Parathyroid adenoma (tissue), 2 donors: ENCODE measurements around the gene C6orf15.

Experiments
- H2AFZ ChIP-seq: fragments of 300-600 bp; sonication (generic); one replicate; pipeline ENCODE4 v1.7.0; 2017; ENCODE audit warnings: antibody characterized with exemption, mild to moderate bottlenecking
- H3K27ac ChIP-seq: fragments of 300-600 bp; sonication (generic); one replicate; pipeline ENCODE4 v1.7.0; 2017
- H3K27me3 ChIP-seq: fragments of 300-600 bp; sonication (generic); one replicate; pipeline ENCODE4 v1.7.0; 2017; ENCODE audit warnings: low read length; ENCODE audit not compliant: control insufficient read depth, insufficient read depth
- H3K36me3 ChIP-seq: fragments of 300-600 bp; sonication (generic); one replicate; pipeline ENCODE4 v1.7.0; 2017; ENCODE audit warnings: low read length; ENCODE audit not compliant: control insufficient read depth, insufficient read depth
- H3K4me1 ChIP-seq: fragments of 300-600 bp; sonication (generic); one replicate; pipeline ENCODE4 v1.7.0; 2017; ENCODE audit warnings: control low read depth
- H3K4me2 ChIP-seq: fragments of 300-600 bp; sonication (generic); one replicate; pipeline ENCODE4 v1.7.0; 2017; ENCODE audit warnings: low read length
- H3K4me3 ChIP-seq: fragments of 300-600 bp; sonication (generic); one replicate; pipeline ENCODE4 v1.7.0; 2017; ENCODE audit warnings: low read depth, low read length
- H3K79me2 ChIP-seq: fragments of 300-600 bp; sonication (generic); one replicate; pipeline ENCODE4 v1.7.0; 2017; ENCODE audit warnings: control low read depth
- H3K9ac ChIP-seq: fragments of 300-600 bp; sonication (generic); one replicate; pipeline ENCODE4 v1.7.0; 2017; ENCODE audit warnings: mild to moderate bottlenecking
- H3K9me3 ChIP-seq: fragments of 300-600 bp; sonication (generic); one replicate; pipeline ENCODE4 v1.7.0; 2017; ENCODE audit warnings: low read length; ENCODE audit not compliant: control insufficient read depth
- CTCF ChIP-seq: fragments of 300-600 bp; sonication (generic); IDR thresholded peaks from one replicate; pipeline ENCODE4 v1.7.0; 2017; ENCODE audit warnings: antibody characterized with exemption, mild to moderate bottlenecking
- donor health status: primary hyperparathyroidism.

C6orf15 gene

GRCh38 chr6:31111712-31112111 is 663 bp downstream of the C6orf15 start:
- no peak overlapping the region for H3K27ac ChIP-seq
- no peak for TF ChIP-seq CTCF
- H3K9ac ChIP-seq, result no peak overlapping the region
- H3K4me3 ChIP-seq, result no peak overlapping the region
- peaks cover 21% of the 10 kb centered on the region for H3K4me1 ChIP-seq
- no peaks in the 10 kb centered on the region for H3K27me3 ChIP-seq
- H3K79me2 ChIP-seq, result no peaks in the 10 kb centered on the region
- no peak overlapping the region for H3K4me2 ChIP-seq
- no peak overlapping the region for H2AFZ ChIP-seq
- H3K9me3 ChIP-seq, result no peaks in the 10 kb centered on the region
- H3K36me3 ChIP-seq, result no peaks in the 10 kb centered on the region

- no peak for TF ChIP-seq CTCF
- Histone ChIP-seq H2AFZ (no peak overlapping the region), H3K4me2 (no peak overlapping the region), H3K27me3 (no peaks in the 10 kb centered on the region), H3K9ac (no peak overlapping the region), H3K4me3 (no peak overlapping the region), H3K36me3 (no peaks in the 10 kb centered on the region), H3K4me1 (peaks cover 21% of the 10 kb centered on the region), H3K27ac (no peak overlapping the region), H3K9me3 (no peaks in the 10 kb centered on the region), H3K79me2 (no peaks in the 10 kb centered on the region)
These were observed 1.4 kb downstream of the C6orf15 start for GRCh38 chr6:31110825-31111582.

DNA sequence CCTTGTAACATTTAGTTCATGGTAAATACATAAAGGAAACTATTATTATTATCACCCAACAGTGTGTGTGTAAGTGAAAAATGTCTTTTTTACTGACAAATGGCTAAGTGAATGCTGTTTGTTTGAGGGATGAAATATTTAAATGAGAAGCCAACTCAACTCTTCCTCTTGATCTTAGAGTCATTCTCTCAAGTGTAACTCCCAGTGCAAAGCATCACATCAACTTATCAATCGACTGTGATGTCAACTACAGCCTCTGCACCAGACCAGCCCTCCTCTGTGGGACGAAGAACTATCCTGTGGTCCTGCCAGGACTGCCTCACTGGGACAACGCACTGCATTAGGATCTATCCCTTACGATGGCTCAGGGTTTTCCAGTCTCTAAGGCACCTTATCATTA is 5.3 kb downstream of the C6orf15 start:
- Histone ChIP-seq H3K9ac (no peak overlapping the region), H3K4me3 (no peak overlapping the region), H3K27me3 (no peaks in the 10 kb centered on the region), H3K79me2 (no peaks in the 10 kb centered on the region), H2AFZ (no peak overlapping the region), H3K36me3 (no peaks in the 10 kb centered on the region), H3K27ac (no peak overlapping the region), H3K4me1 (no peaks in the 10 kb centered on the region), H3K4me2 (no peak overlapping the region), H3K9me3 (no peaks in the 10 kb centered on the region)
- no peak for TF ChIP-seq CTCF

DNA sequence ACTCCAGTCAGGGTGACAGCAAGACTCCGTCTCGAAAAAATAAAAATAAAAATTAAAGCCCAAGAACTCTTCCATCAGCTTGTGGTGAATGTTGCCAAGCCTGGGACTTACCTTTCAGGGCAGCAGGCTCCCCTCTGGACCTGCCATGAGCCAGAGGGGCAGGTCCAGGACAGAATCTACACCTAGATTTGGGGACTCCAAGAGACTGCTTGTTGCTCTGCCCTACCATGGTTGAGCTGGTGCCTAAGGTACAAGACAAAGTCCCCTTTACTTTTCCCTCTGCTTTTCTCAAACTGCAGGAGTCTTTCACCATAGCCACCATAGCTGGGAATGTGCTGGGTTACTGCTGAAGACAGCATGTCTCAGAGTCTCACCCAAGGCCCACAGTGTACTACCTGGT is 9.2 kb downstream of the C6orf15 start:
- no peak overlapping the region for H3K4me3 ChIP-seq
- no peak overlapping the region for H3K4me2 ChIP-seq
- no peaks in the 10 kb centered on the region for H3K36me3 ChIP-seq
- no peaks in the 10 kb centered on the region for H3K9me3 ChIP-seq
- no peak overlapping the region for H3K27ac ChIP-seq
- H3K27me3 ChIP-seq, result no peaks in the 10 kb centered on the region
- H3K9ac ChIP-seq, result no peak overlapping the region
- H3K79me2 ChIP-seq, result no peaks in the 10 kb centered on the region
- no peaks in the 10 kb centered on the region for H3K4me1 ChIP-seq
- H2AFZ ChIP-seq, result no peak overlapping the region
- no peak for TF ChIP-seq CTCF

DNA sequence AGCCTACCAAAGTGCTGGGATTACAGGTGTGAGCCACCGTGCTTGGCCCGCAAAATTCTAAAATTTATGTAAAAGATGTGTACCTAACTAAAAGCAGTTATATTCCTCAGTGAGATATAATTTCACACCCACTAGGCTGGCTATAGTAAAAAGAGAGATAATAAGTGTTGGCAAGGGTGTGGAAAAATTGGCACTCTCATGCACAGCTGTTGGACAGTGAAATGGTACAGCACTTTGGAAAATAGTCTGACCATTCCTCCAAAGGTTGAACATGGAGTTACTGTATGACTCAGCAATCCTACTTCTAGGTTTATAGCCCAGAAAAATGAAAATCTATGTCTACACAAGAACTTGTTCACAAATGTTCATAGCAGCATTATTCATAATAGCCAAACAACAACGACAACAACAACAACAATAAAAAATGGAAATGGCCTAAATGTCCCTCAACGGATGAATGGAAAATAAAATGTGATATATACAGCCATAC is 13.9 kb downstream of the C6orf15 start:
- H3K27me3 ChIP-seq, result no peaks in the 10 kb centered on the region
- peaks cover 18% of the 10 kb centered on the region for H3K4me1 ChIP-seq
- no peak for TF ChIP-seq CTCF
- no peak overlapping the region for H2AFZ ChIP-seq
- H3K36me3 ChIP-seq, result no peaks in the 10 kb centered on the region
- no peak overlapping the region for H3K4me2 ChIP-seq
- no peak overlapping the region for H3K27ac ChIP-seq
- no peaks in the 10 kb centered on the region for H3K79me2 ChIP-seq
- H3K9ac ChIP-seq, result no peak overlapping the region
- H3K4me3 ChIP-seq, result no peak overlapping the region
- no peaks in the 10 kb centered on the region for H3K9me3 ChIP-seq
